Neuronal stem cell (in vitro differentiated cells): Measurements from ENCODE around the gene TP63.

ENCODE experiments used
- DNase-seq: peaks from one replicate; pipeline ENCODE4 v3.0.0-alpha.2; 2013; ENCODE audit warnings: low spot score
- H2AFZ ChIP-seq: one replicate; pipeline ENCODE4 v1.6.1; 2013; ENCODE audit warnings: mild to moderate bottlenecking, low read length, inconsistent platforms
- H2AK5ac ChIP-seq: 2 replicates; pipeline ENCODE4 v1.6.1; 2013; ENCODE audit warnings: low read depth, mild to moderate bottlenecking, inconsistent platforms, low read length, moderate library complexity, mixed read lengths
- H2BK120ac ChIP-seq: 2 replicates; pipeline ENCODE4 v1.6.1; 2013; ENCODE audit warnings: low read depth, mild to moderate bottlenecking, inconsistent platforms, low read length, moderate library complexity, mixed read lengths
- H2BK12ac ChIP-seq: one replicate; pipeline ENCODE4 v1.6.1; 2013; ENCODE audit warnings: low read length, inconsistent platforms
- H2BK15ac ChIP-seq: 2 replicates; pipeline ENCODE4 v1.6.1; 2013; ENCODE audit warnings: mild to moderate bottlenecking, low read length, inconsistent platforms, mixed read lengths
- H2BK5ac ChIP-seq: one replicate; pipeline ENCODE4 v1.6.1; 2013; ENCODE audit warnings: inconsistent platforms, mild to moderate bottlenecking, low read length, moderate library complexity
- H3K14ac ChIP-seq: one replicate; pipeline ENCODE4 v1.6.1; 2013; ENCODE audit warnings: low read length, inconsistent platforms
- H3K18ac ChIP-seq: 2 replicates; pipeline ENCODE4 v1.6.1; 2013; ENCODE audit warnings: low read length, inconsistent platforms
- H3K23ac ChIP-seq: 2 replicates; pipeline ENCODE4 v1.6.1; 2013; ENCODE audit warnings: low read depth, mild to moderate bottlenecking, mixed read lengths, low read length, inconsistent platforms; ENCODE audit not compliant: poor library complexity
- H3K27ac ChIP-seq: replicated peaks from 3 replicates; pipeline ENCODE4 v1.5.1; 2013; ENCODE audit warnings: low read length, inconsistent platforms
- H3K27me3 ChIP-seq, 3 experiments: 2 replicates each; pipeline ENCODE4 v1.6.1; 2013; ENCODE audit warnings: low read length in 3 of 3, mild to moderate bottlenecking in 2 of 3, inconsistent platforms in 1 of 3, low read depth in 1 of 3, mixed read lengths in 1 of 3, moderate library complexity in 1 of 3; ENCODE audit not compliant: control insufficient read depth in 3 of 3, insufficient read depth in 3 of 3
- H3K36me3 ChIP-seq, 2 donors: replicated peaks in 1 of 2; 2 replicates each; pipeline ENCODE4 v1.6.1; 2013; ENCODE audit warnings: low read length in 2 of 2; ENCODE audit not compliant: control insufficient read depth in 2 of 2, insufficient read depth in 2 of 2
- H3K4ac ChIP-seq: 2 replicates; pipeline ENCODE4 v1.6.1; 2013; ENCODE audit warnings: inconsistent platforms, mild to moderate bottlenecking, low read length, moderate library complexity
- H3K4me1 ChIP-seq, 2 donors: 1 replicate in 1 of 2; 2 replicates in 1 of 2; pipeline ENCODE4 v1.6.1; 2013; ENCODE audit warnings: low read length in 2 of 2, low read depth in 1 of 2; ENCODE audit not compliant: control insufficient read depth in 2 of 2, insufficient read depth in 1 of 2
- H3K4me2 ChIP-seq: one replicate; pipeline ENCODE4 v1.6.1; 2013; ENCODE audit warnings: mild to moderate bottlenecking, low read length, inconsistent platforms; ENCODE audit not compliant: insufficient read depth, poor library complexity, severe bottlenecking
- H3K4me3 ChIP-seq, 2 donors: 2 replicates each; pipeline ENCODE4 v1.5.1; 2013; ENCODE audit warnings: low read length in 2 of 2, mild to moderate bottlenecking in 2 of 2, inconsistent platforms in 1 of 2, moderate library complexity in 1 of 2
- H3K79me1 ChIP-seq: one replicate; pipeline ENCODE4 v1.6.1; 2013; ENCODE audit warnings: low read depth, mild to moderate bottlenecking, inconsistent platforms, low read length, moderate library complexity
- H3K9ac ChIP-seq: one replicate; pipeline ENCODE4 v1.6.1; 2013; ENCODE audit warnings: mild to moderate bottlenecking, low read depth, low read length, inconsistent platforms; ENCODE audit not compliant: poor library complexity
- H3K9me3 ChIP-seq, 2 donors: replicated peaks in 1 of 2; 2 replicates each; pipeline versions ENCODE3 to v1.6.1; 2013; ENCODE audit warnings: low read length in 2 of 2, mild to moderate bottlenecking in 2 of 2, inconsistent platforms in 1 of 2, low read depth in 1 of 2, mixed read lengths in 1 of 2, moderate library complexity in 1 of 2; ENCODE audit not compliant: control insufficient read depth in 2 of 2, insufficient read depth in 1 of 2
- H4K8ac ChIP-seq: one replicate; pipeline ENCODE4 v1.6.1; 2013; ENCODE audit warnings: low read depth, mild to moderate bottlenecking, inconsistent platforms, low read length, moderate library complexity
- H4K91ac ChIP-seq: one replicate; pipeline ENCODE4 v1.6.1; 2013; ENCODE audit warnings: low read length, low read depth, mild to moderate bottlenecking, inconsistent platforms; ENCODE audit not compliant: poor library complexity
- WGBS, 2 donors: extraction: QIAGEN DNeasy Blood & Tissue Kit; methylation state at CpG; one replicate each; pipeline ENCODE4 v1.1.7; 2013; ENCODE audit warnings: missing lambda C conversion rate in 2 of 2, mixed read lengths in 1 of 2; ENCODE audit not compliant: insufficient read length in 2 of 2, insufficient replicate concordance in 1 of 2; ENCODE audit errors: extremely low coverage in 2 of 2; 5-methylcytosine and 5-hydroxymethylcytosine counted together

Gene TP63

DNA sequence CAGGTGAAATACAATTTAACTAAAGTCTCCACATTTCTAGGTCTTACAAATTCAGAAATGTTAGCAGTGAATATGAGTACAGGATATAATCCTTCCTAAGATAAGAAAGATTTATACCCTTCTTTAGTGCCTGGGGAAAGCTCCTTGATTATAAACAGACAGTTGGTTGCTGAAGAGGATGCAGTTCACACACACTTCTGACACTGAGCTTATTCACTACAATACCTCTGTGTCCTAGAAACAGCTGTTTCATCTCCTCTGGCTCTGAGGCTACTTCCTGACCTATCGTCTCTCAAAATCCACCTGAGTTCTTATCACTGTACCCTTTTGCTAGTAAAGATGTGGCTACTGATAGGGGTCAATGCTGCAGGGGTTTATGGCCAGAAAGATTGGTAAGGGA is 57.1 kb downstream of the TP63 start:
- H3K23ac ChIP-seq, result no peak overlapping the region
- WGBS, 2 donors, result no CpG with 5 or more reads among the region's 1 CpG
- H2BK5ac ChIP-seq, result no peak overlapping the region

DNA sequence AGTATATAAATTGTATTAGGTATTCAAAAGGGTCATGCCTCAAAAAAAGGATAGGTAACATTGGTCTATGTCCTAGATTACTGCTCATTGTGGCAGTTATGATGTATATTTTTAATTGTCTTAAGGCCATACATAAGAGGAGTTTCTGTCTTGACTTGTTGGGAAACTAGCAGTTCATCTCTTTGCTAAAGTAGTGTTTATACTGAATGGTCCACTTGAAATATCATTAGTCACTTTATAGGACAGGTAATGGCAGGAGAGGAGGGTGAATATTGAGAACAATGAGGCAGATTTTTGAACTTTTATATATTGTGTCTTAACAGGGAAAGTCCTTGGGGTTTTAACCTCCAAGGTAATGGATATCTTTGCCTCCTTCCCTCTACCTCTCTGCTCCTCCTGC is 58.4 kb downstream of the TP63 start:
- Histone ChIP-seq H3K9ac (no peak overlapping the region), H3K9me3 (no peaks in the 10 kb centered on the region), H2BK120ac (no peak overlapping the region), H3K14ac (no peak overlapping the region), H2BK12ac (no peak overlapping the region), H3K27me3 (no peaks in the 10 kb centered on the region), H3K18ac (no peak overlapping the region), H2AK5ac (no peak overlapping the region), H3K4me3 (no peak overlapping the region), H3K23ac (no peak overlapping the region), H2AFZ (no peak overlapping the region), H2BK5ac (no peak overlapping the region), H4K8ac (no peak overlapping the region), H3K4me1 (no peaks in the 10 kb centered on the region), H4K91ac (no peak overlapping the region), H3K4ac (no peak overlapping the region), H3K27ac (no peak overlapping the region), H3K4me2 (no peak overlapping the region), H3K79me1 (no peaks in the 10 kb centered on the region), H2BK15ac (no peak overlapping the region), H3K36me3 (no peaks in the 10 kb centered on the region)
- no peak for DNase-seq

More for the DNA sequence above, 57.1 kb downstream of the TP63 start:
- Histone ChIP-seq H3K14ac (no peak overlapping the region), H3K4me2 (no peak overlapping the region), H4K8ac (no peak overlapping the region), H2AFZ (no peak overlapping the region), H3K18ac (no peak overlapping the region), H3K79me1 (no peaks in the 10 kb centered on the region), H3K9ac (no peak overlapping the region), H2BK15ac (no peak overlapping the region), H3K9me3 (no peaks in the 10 kb centered on the region), H3K27ac (no peak overlapping the region), H3K4me1 (no peaks in the 10 kb centered on the region), H3K4me3 (no peak overlapping the region), H3K4ac (no peak overlapping the region), H2BK120ac (no peak overlapping the region), H3K36me3 (no peaks in the 10 kb centered on the region), H2BK12ac (no peak overlapping the region), H2AK5ac (no peak overlapping the region), H4K91ac (no peak overlapping the region), H3K27me3 (no peaks in the 10 kb centered on the region)
- no peak for DNase-seq

DNA sequence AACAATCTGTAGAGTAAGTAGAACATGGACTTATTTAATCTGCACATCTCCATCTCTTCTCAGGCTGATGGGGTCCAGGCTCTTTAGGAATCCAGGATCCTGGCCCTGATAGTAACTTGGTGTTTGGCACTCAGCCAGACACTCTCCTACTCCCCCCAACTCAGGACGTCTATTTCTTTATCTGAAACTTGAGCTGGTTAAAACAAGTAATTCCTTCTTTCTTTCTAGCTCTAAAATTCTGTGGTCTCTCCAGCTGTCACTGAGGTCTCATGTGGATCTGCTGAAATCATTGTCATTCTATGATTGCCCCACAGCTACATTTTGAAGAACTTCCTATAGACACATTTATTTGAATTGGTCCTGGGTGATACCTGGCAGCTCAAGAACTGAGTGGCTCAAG is 59.0 kb downstream of the TP63 start:
- no peak for DNase-seq
- Histone ChIP-seq H2AFZ (no peak overlapping the region), H3K9ac (no peak overlapping the region), H3K14ac (no peak overlapping the region), H3K4ac (no peak overlapping the region), H2BK120ac (no peak overlapping the region), H3K27me3 (no peaks in the 10 kb centered on the region), H3K23ac (no peak overlapping the region), H3K27ac (no peak overlapping the region), H3K18ac (no peak overlapping the region), H4K91ac (no peak overlapping the region), H3K4me3 (no peak overlapping the region), H2AK5ac (no peak overlapping the region), H3K4me1 (no peaks in the 10 kb centered on the region), H3K79me1 (no peaks in the 10 kb centered on the region), H3K4me2 (no peak overlapping the region), H4K8ac (no peak overlapping the region), H2BK15ac (no peak overlapping the region), H2BK12ac (no peak overlapping the region), H2BK5ac (no peak overlapping the region), H3K36me3 (no peaks in the 10 kb centered on the region), H3K9me3 (no peaks in the 10 kb centered on the region)
- WGBS, 2 donors, result no CpG with 5 or more reads among the region's 1 CpG

DNA sequence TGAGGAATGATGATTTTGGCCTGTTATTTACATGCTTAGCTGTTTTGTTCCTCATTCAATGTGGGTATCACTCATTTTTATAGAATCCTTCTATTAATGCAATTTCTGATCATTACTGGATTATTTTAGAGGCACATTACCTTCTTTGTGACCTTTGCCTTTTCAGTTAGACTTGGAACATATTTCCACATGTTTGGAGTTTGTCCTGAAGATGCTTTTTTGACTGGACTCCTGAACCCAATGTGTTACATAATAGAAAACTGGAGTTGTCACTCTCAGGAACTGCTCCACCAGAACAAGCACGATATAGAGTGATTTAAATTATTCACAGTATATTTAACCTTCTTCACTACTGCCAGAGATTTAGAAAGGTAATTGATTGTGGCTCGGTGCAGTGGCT is 59.5 kb downstream of the TP63 start:
- WGBS, 2 donors, result no CpG with 5 or more reads among the region's 2 CpGs
- no peak overlapping the region for H3K4me2 ChIP-seq
- H3K9ac ChIP-seq, result no peak overlapping the region
- H4K8ac ChIP-seq, result no peak overlapping the region
- H3K18ac ChIP-seq, result no peak overlapping the region
- H3K4me3 ChIP-seq, result no peak overlapping the region
- H3K23ac ChIP-seq, result no peak overlapping the region
- H3K36me3 ChIP-seq, result no peaks in the 10 kb centered on the region
- H3K9me3 ChIP-seq, result no peaks in the 10 kb centered on the region
- no peak overlapping the region for H2AFZ ChIP-seq
- no peak overlapping the region for H3K4ac ChIP-seq
- H3K27ac ChIP-seq, result no peak overlapping the region
- H4K91ac ChIP-seq, result no peak overlapping the region
- H3K79me1 ChIP-seq, result no peaks in the 10 kb centered on the region
- H2BK15ac ChIP-seq, result no peak overlapping the region
- H2BK5ac ChIP-seq, result no peak overlapping the region
- H3K4me1 ChIP-seq, result no peaks in the 10 kb centered on the region
- H2BK120ac ChIP-seq, result no peak overlapping the region
- no peaks in the 10 kb centered on the region for H3K27me3 ChIP-seq
- no peak for DNase-seq
- H3K14ac ChIP-seq, result no peak overlapping the region
- H2AK5ac ChIP-seq, result no peak overlapping the region
- H2BK12ac ChIP-seq, result no peak overlapping the region
